IMR-90 (cell line): Measurements from ENCODE around the gene HTT. TPM values are rescaled to one million over a fixed set of nuclear protein-coding genes. Genes with fewer than 3 reads are reported as not detected.

Experiments
- ATAC-seq: fragments of 200-7000 bp; cut with Tn5 transposase; 2 replicates; pipeline ENCODE4 v1.9.1; 2020; ENCODE audit warnings: low read depth, mild to moderate bottlenecking, moderate library complexity
- BruUV-seq: library from RNA; stranded (reverse); fragments of 400-500 nt; replicated peaks from 2 replicates; lab custom pipeline; 2021; lab: Mats Ljungman, UMichigan
- CTCF ChIA-PET: fragments of 300-600 bp; formaldehyde crosslinking; extraction: SDS; loops from one replicate; lab custom pipeline; 2021; ENCODE audit warnings: antibody characterized with exemption; lab: Yijun Ruan, JAX
- POLR2A ChIA-PET: fragments of 300-600 bp; sonication (Branson Sonifier 250); formaldehyde crosslinking; loops from one replicate; lab custom pipeline; 2022; ENCODE audit warnings: antibody characterized with exemption; ENCODE audit not compliant: unreplicated experiment; lab: Charles Lee
- DNase-seq: peaks from one replicate; pipeline ENCODE4 v3.0.0; 2013
- H2AFZ ChIP-seq: replicated peaks from 2 replicates; pipeline ENCODE3; 2013; ENCODE audit warnings: low read length, mild to moderate bottlenecking; ENCODE audit not compliant: poor library complexity
- H2AK5ac ChIP-seq: 2 replicates; pipeline ENCODE4 v1.6.1; 2013; ENCODE audit warnings: low read depth, low read length, inconsistent platforms
- H2AK9ac ChIP-seq: replicated peaks from 2 replicates; pipeline ENCODE3; 2013; ENCODE audit warnings: mild to moderate bottlenecking, low read depth, low read length, moderate library complexity; ENCODE audit not compliant: poor library complexity
- H2BK120ac ChIP-seq: 2 replicates; pipeline ENCODE4 v1.6.1; 2013; ENCODE audit warnings: low read depth, low read length, inconsistent platforms
- H2BK15ac ChIP-seq: 3 replicates; pipeline ENCODE4 v1.6.1; 2013; ENCODE audit warnings: low read depth, low read length, inconsistent platforms
- H2BK20ac ChIP-seq: 2 replicates; pipeline ENCODE4 v1.6.1; 2013; ENCODE audit warnings: low read depth, mild to moderate bottlenecking, inconsistent platforms, low read length, moderate library complexity
- H2BK5ac ChIP-seq: 2 replicates; pipeline ENCODE4 v1.6.1; 2013; ENCODE audit warnings: mild to moderate bottlenecking, low read depth, low read length, inconsistent platforms; ENCODE audit not compliant: poor library complexity, severe bottlenecking
- H3K14ac ChIP-seq: replicated peaks from 2 replicates; pipeline ENCODE4 v1.6.1; 2013; ENCODE audit warnings: low read depth, low read length, inconsistent platforms
- H3K18ac ChIP-seq: 2 replicates; pipeline ENCODE4 v1.6.1; 2013; ENCODE audit warnings: low read depth, low read length, control low read depth
- H3K23ac ChIP-seq: 2 replicates; pipeline ENCODE4 v1.6.1; 2013; ENCODE audit warnings: low read depth, low read length, inconsistent platforms
- H3K27ac ChIP-seq: 2 replicates; pipeline ENCODE4 v1.5.1; 2013; ENCODE audit warnings: mild to moderate bottlenecking, control low read depth, low read length; ENCODE audit not compliant: insufficient read depth
- H3K27me3 ChIP-seq: 2 replicates; pipeline ENCODE4 v1.6.1; 2013; ENCODE audit warnings: low read length; ENCODE audit not compliant: control insufficient read depth, insufficient read depth
- H3K36me3 ChIP-seq: 2 replicates; pipeline ENCODE4 v1.6.1; 2013; ENCODE audit warnings: low read length, mixed read lengths; ENCODE audit not compliant: control insufficient read depth, insufficient read depth
- H3K4ac ChIP-seq: 2 replicates; pipeline ENCODE4 v1.6.1; 2013; ENCODE audit warnings: low read depth, low read length, inconsistent platforms
- H3K4me1 ChIP-seq: 2 replicates; pipeline ENCODE4 v1.6.1; 2013; ENCODE audit warnings: low read length, mixed read lengths; ENCODE audit not compliant: control insufficient read depth, insufficient read depth
- H3K4me2 ChIP-seq: 2 replicates; pipeline ENCODE4 v1.6.1; 2013; ENCODE audit warnings: low read depth, mild to moderate bottlenecking, control low read depth, low read length, moderate library complexity
- H3K4me3 ChIP-seq: 2 replicates; pipeline ENCODE4 v1.5.1; 2013; ENCODE audit warnings: low read depth, mild to moderate bottlenecking, control low read depth, low read length, moderate library complexity; ENCODE audit not compliant: insufficient read depth
- H3K56ac ChIP-seq: 2 replicates; pipeline ENCODE4 v1.6.1; 2013; ENCODE audit warnings: low read length, inconsistent platforms; ENCODE audit not compliant: insufficient read depth; ENCODE audit errors: extremely low read depth
- H3K79me1 ChIP-seq, 2 experiments: 2 replicates each; pipeline ENCODE4 v1.6.1; 2013; ENCODE audit warnings: low read length in 2 of 2, inconsistent platforms in 1 of 2, low read depth in 1 of 2
- H3K9ac ChIP-seq: 2 replicates; pipeline ENCODE4 v1.6.1; 2013; ENCODE audit warnings: low read depth, low read length, control low read depth
- H3K9me1 ChIP-seq: 2 replicates; pipeline ENCODE4 v1.6.1; 2013; ENCODE audit warnings: low read length, inconsistent platforms; ENCODE audit not compliant: insufficient read depth
- H3K9me3 ChIP-seq: 2 replicates; pipeline ENCODE4 v1.6.1; 2013; ENCODE audit warnings: low read length; ENCODE audit not compliant: control insufficient read depth, insufficient read depth
- H4K20me1 ChIP-seq: 2 replicates; pipeline ENCODE4 v1.6.1; 2013; ENCODE audit warnings: low read length, inconsistent platforms; ENCODE audit not compliant: insufficient read depth
- H4K5ac ChIP-seq: 2 replicates; pipeline ENCODE4 v1.6.1; 2013; ENCODE audit warnings: mild to moderate bottlenecking, low read depth, low read length, control low read depth
- H4K8ac ChIP-seq, 2 experiments: 2 replicates each; pipeline ENCODE4 v1.6.1; 2013; ENCODE audit warnings: low read depth in 2 of 2, low read length in 2 of 2, control low read depth in 1 of 2, inconsistent platforms in 1 of 2
- H4K91ac ChIP-seq: 2 replicates; pipeline ENCODE4 v1.6.1; 2013; ENCODE audit warnings: low read depth, low read length, inconsistent platforms; ENCODE audit not compliant: insufficient read depth
- BHLHE40 ChIP-seq: fragments of 150-350 bp; IDR thresholded peaks from 2 replicates; pipeline ENCODE4 v1.6.1; 2016; ENCODE audit warnings: mild to moderate bottlenecking, low read depth, low read length
- CEBPB ChIP-seq: IDR thresholded peaks from 2 replicates; pipeline ENCODE4 v1.6.1; 2012; ENCODE audit warnings: low read depth, low read length, improper control_type of control experiment
- CHD1 ChIP-seq: IDR thresholded peaks from 2 replicates; pipeline ENCODE4 v1.6.1; 2012; ENCODE audit warnings: low read depth, low read length, improper control_type of control experiment
- CTCF ChIP-seq: conservative IDR thresholded peaks from 2 replicates; pipeline ENCODE4 v1.5.1; 2012; ENCODE audit warnings: mild to moderate bottlenecking, low read depth, low read length, improper control_type of control experiment
- ELK1 ChIP-seq: fragments of 150-350 bp; IDR thresholded peaks from 2 replicates; pipeline ENCODE4 v1.6.1; 2016; ENCODE audit warnings: low read depth, mild to moderate bottlenecking, low read length, moderate library complexity, borderline replicate concordance
- FOS ChIP-seq: fragments of 150-350 bp; IDR thresholded peaks from 2 replicates; pipeline ENCODE4 v1.6.1; 2016; ENCODE audit warnings: low read depth, low read length
- MAFK ChIP-seq: IDR thresholded peaks from 2 replicates; pipeline ENCODE4 v1.6.1; 2012; ENCODE audit warnings: low read depth, low read length, improper control_type of control experiment
- MAZ ChIP-seq: IDR thresholded peaks from 2 replicates; pipeline ENCODE4 v1.6.1; 2012; ENCODE audit warnings: low read depth, mild to moderate bottlenecking, low read length, improper control_type of control experiment, moderate library complexity, borderline replicate concordance
- MXI1 ChIP-seq: IDR thresholded peaks from 2 replicates; pipeline ENCODE4 v1.6.1; 2012; ENCODE audit warnings: low read depth, mild to moderate bottlenecking, low read length, moderate library complexity, borderline replicate concordance
- NFE2L2 ChIP-seq: fragments of 150-350 bp; IDR thresholded peaks from 2 replicates; pipeline ENCODE4 v1.6.1; 2016; ENCODE audit warnings: low read depth, mild to moderate bottlenecking, low read length
- POLR2A ChIP-seq: IDR thresholded peaks from 2 replicates; pipeline ENCODE4 v1.6.1; 2012; ENCODE audit warnings: mild to moderate bottlenecking, low read depth, low read length
- RAD21 ChIP-seq: IDR thresholded peaks from 2 replicates; pipeline ENCODE4 v1.6.1; 2012; ENCODE audit warnings: low read length, improper control_type of control experiment
- SMC3 ChIP-seq: fragments of 150-350 bp; IDR thresholded peaks from 2 replicates; pipeline ENCODE4 v1.6.1; 2016; ENCODE audit warnings: low read depth, mild to moderate bottlenecking, antibody characterized with exemption, low read length, moderate library complexity
- WGBS, 2 experiments: methylation state at CpG; one replicate each; pipeline versions ENCODE4 v1.1.5 to v1.1.7; 2013; ENCODE audit warnings: missing lambda C conversion rate in 2 of 2; ENCODE audit not compliant: insufficient read length in 1 of 2; ENCODE audit errors: extremely low coverage in 2 of 2; 5-methylcytosine and 5-hydroxymethylcytosine counted together
- dilution Hi-C: fragments of 300-500 bp; cut with HindIII; formaldehyde crosslinking; loops from one replicate; pipeline ENCODE4 v1.14.3; 2018; ENCODE audit warnings: low sequenced_read_pairs; ENCODE audit not compliant: unreplicated experiment
- in situ Hi-C: fragments of 300-500 bp; cut with MboI; formaldehyde crosslinking; loops from 3 replicates; pipeline ENCODE4 v1.14.3; 2019; ENCODE audit warnings: low sequenced_read_pairs, inconsistent platforms, mixed read lengths
- intact Hi-C: fragments of 100-400 bp; cut with micrococcal nuclease; formaldehyde crosslinking; loops from 2 replicates; pipeline ENCODE4 v1.10.0; 2022
- polyA plus RNA-seq, 3 experiments: library from polyadenylated mRNA; depleted of rRNA; stranded (reverse); fragments of >200 nt; gene quantifications; 2 replicates each; pipeline ENCODE4 v1.2.3, GENCODE V29; 2012; ENCODE audit warnings: low replicate concordance in 1 of 3
- total RNA-seq: library from RNA; depleted of rRNA; stranded (reverse); fragments of >200 nt; gene quantifications from 2 replicates; pipeline ENCODE4 v1.2.3, GENCODE V29; 2012
- TF ChIP-seq, protein P1 (sequence below): fragments of 150-350 bp; IDR thresholded peaks from 2 replicates; pipeline ENCODE4 v1.6.1; 2017; ENCODE audit warnings: mild to moderate bottlenecking, antibody characterized with exemption, low read length, low read depth

The HTT gene
- total and polyA plus RNA-seq, 2 of the 4 experiments (the other 2 are of a cell fraction) = 11.6 to 14.3 TPM

DNA sequence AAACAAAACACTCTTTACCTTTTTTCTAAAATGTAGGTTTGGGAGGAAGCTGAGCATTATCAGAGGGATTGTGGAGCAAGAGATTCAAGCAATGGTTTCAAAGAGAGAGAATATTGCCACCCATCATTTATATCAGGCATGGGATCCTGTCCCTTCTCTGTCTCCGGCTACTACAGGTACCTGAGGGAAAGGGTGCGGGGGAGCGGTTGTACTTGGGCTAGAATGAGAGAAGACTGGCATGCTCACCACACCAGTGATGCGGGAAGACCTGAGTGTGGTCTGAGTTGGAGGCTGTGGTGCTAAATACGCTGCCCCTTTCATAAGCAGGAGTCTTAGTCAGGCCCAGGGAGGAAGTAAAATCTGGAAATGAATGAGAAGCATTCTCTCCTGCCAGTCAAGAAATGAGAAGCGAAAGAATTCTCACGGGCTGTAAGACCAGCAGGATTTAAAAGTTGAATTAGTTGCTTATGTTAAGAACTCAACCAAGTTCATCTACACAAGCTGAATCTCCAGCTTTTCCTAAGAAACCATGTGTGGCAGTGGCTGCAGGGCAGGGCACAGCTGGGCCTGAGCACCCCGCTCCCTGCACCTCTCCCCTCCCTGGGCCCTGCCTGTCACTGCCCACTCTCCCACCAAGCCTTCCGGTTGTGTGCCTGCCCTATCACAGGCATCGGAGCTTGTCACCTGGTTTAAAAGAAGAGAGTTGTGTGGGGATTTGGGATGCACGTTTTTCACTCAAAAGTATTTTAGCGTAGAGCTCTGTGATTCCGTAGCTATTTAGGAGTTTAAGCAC, 149.7 kb downstream of the HTT start:
- in situ Hi-C loops = no loop called here

More for the DNA sequence above, 149.7 kb downstream of the HTT start:
- Histone ChIP-seq H4K20me1 (no peaks in the 10 kb centered on the region), H2AK9ac (no peak overlapping the region), H3K27ac (no peak overlapping the region), H2BK20ac (no peak overlapping the region), H3K4me3 (no peak overlapping the region), H2AK5ac (no peak overlapping the region), H3K56ac (no peak overlapping the region), H2AFZ (no peak overlapping the region), H3K4me2 (no peak overlapping the region), H2BK120ac (no peak overlapping the region), H2BK5ac (no peak overlapping the region), H3K4me1 (peaks cover 3% of the 10 kb centered on the region), H3K18ac (no peak overlapping the region), H2BK15ac (no peak overlapping the region), H3K9me1 (peaks cover 3% of the 10 kb centered on the region), H3K27me3 (no peaks in the 10 kb centered on the region), H3K79me1 (0 out of 4 replicates have a peak, but pooled peaks cover 0 to 3% of the 10 kb centered on the region in 2 experiments), H3K9me3 (no peaks in the 10 kb centered on the region), H3K23ac (no peak overlapping the region), H3K9ac (no peak overlapping the region), H3K36me3 (peaks cover 60% of the 10 kb centered on the region), H4K91ac (no peak overlapping the region), H3K14ac (no peak overlapping the region), H4K5ac (no peak overlapping the region), H3K4ac (no peak overlapping the region), H4K8ac (no peak overlapping the region)
- ATAC-seq (no peak), DNase-seq (no peak)
- dilution Hi-C loops = no loop called here
- 92% methylated on average over 8 of the region's 13 CpGs; no CpG with 5 or more reads in 1 of the 2 experiments for whole genome bisulfite sequencing, 2 experiments
- CTCF ChIA-PET = no interaction called here
- TF ChIP-seq MAZ (no peak), MXI1 (no peak), CHD1 (no peak), CTCF (no peak), ELK1 (no peak), POLR2A (no peak), SMC3 (no peak), CEBPB (no peak), FOS (no peak), BHLHE40 (no peak), NFE2L2 (no peak), MAFK (no peak), RAD21 (no peak)
- TF ChIP-seq, protein P1, sequence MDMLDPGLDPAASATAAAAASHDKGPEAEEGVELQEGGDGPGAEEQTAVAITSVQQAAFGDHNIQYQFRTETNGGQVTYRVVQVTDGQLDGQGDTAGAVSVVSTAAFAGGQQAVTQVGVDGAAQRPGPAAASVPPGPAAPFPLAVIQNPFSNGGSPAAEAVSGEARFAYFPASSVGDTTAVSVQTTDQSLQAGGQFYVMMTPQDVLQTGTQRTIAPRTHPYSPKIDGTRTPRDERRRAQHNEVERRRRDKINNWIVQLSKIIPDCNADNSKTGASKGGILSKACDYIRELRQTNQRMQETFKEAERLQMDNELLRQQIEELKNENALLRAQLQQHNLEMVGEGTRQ = no peak
- BruUV-seq = no TSS peak
- POLR2A ChIA-PET = no interaction called here
- intact Hi-C loops = no loop called here
